Endothelial cell of umbilical vein (primary cell): Measurements from ENCODE around the gene CLDN34. TPM values are rescaled to one million over a fixed set of nuclear protein-coding genes. Genes with fewer than 3 reads are reported as not detected.

ENCODE experiments used
- BruUV-seq: library from RNA; stranded (reverse); fragments of 400-500 nt; replicated peaks from 2 replicates; lab custom pipeline; 2021; lab: Mats Ljungman, UMichigan
- CTCF ChIA-PET: fragments of 300-600, 350-600 bp; sonication (Branson Sonifier 250); formaldehyde crosslinking; loops from one replicate; lab custom pipeline; 2021; ENCODE audit warnings: antibody characterized with exemption, inconsistent platforms; lab: Charles Lee
- POLR2A ChIA-PET: fragments of 300-600, 350-600 bp; sonication (Branson Sonifier 250); formaldehyde crosslinking; loops from one replicate; lab custom pipeline; 2021; ENCODE audit warnings: antibody characterized with exemption, inconsistent platforms; lab: Charles Lee
- DNase-seq: peaks from one replicate; pipeline ENCODE4 v3.0.0-alpha.2; 2011; ENCODE audit warnings: low read depth, low spot score
- FAIRE-seq: peaks from 2 replicates; lab custom pipeline; 2011; peaks lifted over from hg19 to GRCh38; lab: Jason Lieb, UNC
- H2AFZ ChIP-seq: 2 replicates; pipeline ENCODE4 v1.6.0; 2012; ENCODE audit warnings: low read depth, low read length, control low read depth, inconsistent platforms
- H3K27ac ChIP-seq: 2 replicates; pipeline ENCODE4 v1.5.1; 2011; ENCODE audit warnings: low read depth, mild to moderate bottlenecking, control low read depth, low read length, moderate library complexity; ENCODE audit not compliant: insufficient read depth
- H3K27me3 ChIP-seq, 2 experiments: 2 replicates each; pipeline versions ENCODE4 v1.6.0 to v1.6.1; 2011; ENCODE audit warnings: low read length in 2 of 2, mixed read lengths in 1 of 2; ENCODE audit not compliant: control insufficient read depth in 2 of 2, insufficient read depth in 2 of 2
- H3K36me3 ChIP-seq, 2 experiments: 2 replicates in 1 of 2; 3 replicates in 1 of 2; pipeline ENCODE4 v1.5.1; 2011; ENCODE audit warnings: low read length in 2 of 2, mild to moderate bottlenecking in 1 of 2, moderate library complexity in 1 of 2; ENCODE audit not compliant: control insufficient read depth in 2 of 2, insufficient read depth in 2 of 2; ENCODE audit errors: extremely low read depth in 1 of 2
- H3K4me1 ChIP-seq: 3 replicates; pipeline ENCODE4 v1.5.1; 2011; ENCODE audit warnings: mild to moderate bottlenecking, low read length; ENCODE audit not compliant: control insufficient read depth, insufficient read depth; ENCODE audit errors: extremely low read depth
- H3K4me2 ChIP-seq: 2 replicates; pipeline ENCODE4 v1.6.1; 2011; ENCODE audit warnings: low read length, control low read depth, mixed read lengths; ENCODE audit not compliant: insufficient read depth
- H3K4me3 ChIP-seq, 3 experiments: fragments of 200-600 bp in 1 of 3; sonication (generic), shearing (Covaris generic) in 1 of 3; replicated peaks in 1 of 3; 2 replicates each; pipeline ENCODE4 v1.5.1; 2011 to 2016; ENCODE audit warnings: control low read depth in 3 of 3, low read length in 3 of 3, mild to moderate bottlenecking in 2 of 3, inconsistent platforms in 1 of 3, low read depth in 1 of 3, moderate library complexity in 1 of 3; ENCODE audit not compliant: insufficient read depth in 1 of 3
- H3K79me2 ChIP-seq: 2 replicates; pipeline ENCODE4 v1.6.0; 2012; ENCODE audit warnings: low read length, inconsistent platforms; ENCODE audit not compliant: control insufficient read depth, insufficient read depth
- H3K9ac ChIP-seq: replicated peaks from 2 replicates; pipeline ENCODE3; 2011; ENCODE audit warnings: low read length, control low read depth; ENCODE audit not compliant: insufficient read depth; ENCODE audit errors: extremely low read depth
- H3K9me1 ChIP-seq: replicated peaks from 3 replicates; pipeline ENCODE4 v1.6.0; 2011; ENCODE audit warnings: mild to moderate bottlenecking, low read length; ENCODE audit not compliant: control insufficient read depth, insufficient read depth; ENCODE audit errors: extremely low read depth
- H3K9me3 ChIP-seq: replicated peaks from 2 replicates; pipeline ENCODE4 v1.5.1; 2012; ENCODE audit warnings: low read length, inconsistent platforms; ENCODE audit not compliant: control insufficient read depth, insufficient read depth
- H4K20me1 ChIP-seq: replicated peaks from 2 replicates; pipeline ENCODE3; 2011; ENCODE audit warnings: mild to moderate bottlenecking, low read length; ENCODE audit not compliant: control insufficient read depth, insufficient read depth; ENCODE audit errors: extremely low read depth
- CTCF ChIP-seq, 2 donors: IDR thresholded peaks; 1 replicate in 1 of 2; 2 replicates in 1 of 2; pipeline ENCODE4 v1.5.1; 2011; ENCODE audit warnings: low read length in 2 of 2, mild to moderate bottlenecking in 2 of 2, moderate library complexity in 2 of 2, control low read depth in 1 of 2, inconsistent platforms in 1 of 2, low read depth in 1 of 2; ENCODE audit not compliant: insufficient read depth in 1 of 2; ENCODE audit errors: extremely low read depth in 1 of 2
- EZH2 ChIP-seq: IDR thresholded peaks from 2 replicates; pipeline ENCODE4 v1.6.1; 2012; ENCODE audit warnings: borderline replicate concordance, low read depth, mild to moderate bottlenecking, moderate library complexity, low read length, inconsistent platforms; ENCODE audit not compliant: severe bottlenecking
- FOS ChIP-seq: IDR thresholded peaks from 2 replicates; pipeline ENCODE4 v1.6.1; 2011; ENCODE audit warnings: mild to moderate bottlenecking, low read length, moderate library complexity, borderline replicate concordance; ENCODE audit not compliant: insufficient read depth
- JUN ChIP-seq: IDR thresholded peaks from 2 replicates; pipeline ENCODE4 v1.6.1; 2011; ENCODE audit warnings: borderline replicate concordance, low read depth; ENCODE audit not compliant: insufficient read length, insufficient read depth
- POLR2A ChIP-seq: IDR thresholded peaks from 2 replicates; pipeline ENCODE4 v1.6.1; 2012; ENCODE audit warnings: low read depth, mild to moderate bottlenecking, control low read depth, low read length
- POLR2AphosphoS5 ChIP-seq: IDR thresholded peaks from 2 replicates; pipeline ENCODE4 v1.6.1; 2012; ENCODE audit warnings: low read depth, mild to moderate bottlenecking, control low read depth, low read length, moderate library complexity; ENCODE audit not compliant: insufficient read depth
- dilution Hi-C: fragments of 300-500 bp; cut with MboI; formaldehyde crosslinking; loops from one replicate; pipeline ENCODE4 v1.15.0; 2019; ENCODE audit warnings: low sequenced_read_pairs; ENCODE audit not compliant: extremely low pct_ligation_motif_present
- intact Hi-C: fragments of 100-400 bp; cut with micrococcal nuclease; formaldehyde crosslinking; loops from one replicate; pipeline ENCODE4 v1.10.0; 2022
- polyA plus RNA-seq, 4 experiments: library from polyadenylated mRNA; depleted of rRNA in 3 of 4; stranded (reverse) in 3 of 4; unstranded in 1 of 4; fragments of >200 nt; gene quantifications; 2 replicates each; pipeline versions ENCODE4 v1.2.1 to v1.2.3, GENCODE V29; 2011 to 2012; ENCODE audit warnings: missing spikeins in 1 of 4
- total RNA-seq: library from RNA; stranded (reverse); gene quantifications from 2 replicates; pipeline ENCODE4 v1.2.3, GENCODE V29; 2021

CLDN34 gene
- total and polyA plus RNA-seq, 2 donors (not counting 3 experiments of a cell fraction or from before 2014, with no cell fraction given), result 0.08 to 0.46 TPM

- Histone ChIP-seq H3K27me3 (no peaks in the 10 kb centered on the region), H3K4me2 (no peak overlapping the region), H3K4me3 (no peak overlapping the region), H3K79me2 (no peaks in the 10 kb centered on the region), H3K27ac (no peak overlapping the region), H3K36me3 (no peaks in the 10 kb centered on the region), H3K9me1 (no peaks in the 10 kb centered on the region), H3K4me1 (peaks cover 3% of the 10 kb centered on the region), H3K9ac (no peak overlapping the region), H3K9me3 (no peaks in the 10 kb centered on the region), H4K20me1 (no peaks in the 10 kb centered on the region), H2AFZ (no peak overlapping the region)
- intact Hi-C loops, result loop anchor here (10.0 kb wide), 1 partner anchor 631 kb away; no protein-coding TSS in a partner anchor
- ChIA-PET POLR2A (no interaction called here), CTCF (interaction anchor here (2.8 kb wide), 1 partner anchor 136 kb away, joined by 20 read pairs; no protein-coding TSS in a partner anchor)
- DNase-seq, result no peak
- TF ChIP-seq JUN (no peak), POLR2AphosphoS5 (no peak), EZH2 (no peak), CTCF (IDR thresholded peaks at IDR 0.05; ENCODE audit: extremely low read depth in 1 of 2, insufficient read depth in 1 of 2, low read depth in 1 of 2, low read length in 2 of 2) (no peak), FOS (no peak), POLR2A (no peak)
- BruUV-seq, result no TSS peak
- dilution Hi-C loops, result no loop called here
- FAIRE-seq, result no peak
Observed at GRCh38 chrX:9983846-9984245, 16.7 kb downstream of the CLDN34 start.
